Stomach (tissue), 9 donors: ENCODE results near the gene IGSF9B. TPM values are rescaled to one million over a fixed set of nuclear protein-coding genes. Genes with fewer than 3 reads are reported as not detected.

ENCODE experiments used
- DNase-seq, 2 donors: peaks; one replicate each; pipeline versions ENCODE4 v3.0.0 to v3.0.0-alpha.2; 2013 to 2019
- H3K27ac ChIP-seq, 5 donors: fragments of 200-600 bp in 4 of 5; sonication (generic) in 4 of 5; one replicate each; pipeline ENCODE4 v1.5.1; 2013 to 2019; ENCODE audit warnings: mild to moderate bottlenecking in 1 of 5, moderate library complexity in 1 of 5
- H3K27me3 ChIP-seq, 3 donors: fragments of 200-600 bp; sonication (generic); one replicate each; pipeline ENCODE4 v1.5.1; 2017 to 2019; ENCODE audit warnings: mixed run types in 1 of 3
- H3K36me3 ChIP-seq, 4 donors: fragments of 200-600 bp; sonication (generic); 1 replicate in 3 of 4; 2 replicates in 1 of 4; pipeline ENCODE4 v1.5.1; 2016 to 2019
- H3K4me1 ChIP-seq, 4 donors: fragments of 200-600 bp; sonication (generic); one replicate each; pipeline ENCODE4 v1.5.1; 2016 to 2019
- H3K4me3 ChIP-seq, 4 donors: fragments of 200-600 bp; sonication (generic) in 3 of 4; one replicate each; pipeline ENCODE4 v1.5.1; 2016 to 2019; ENCODE audit warnings: mild to moderate bottlenecking in 1 of 4
- H3K9me3 ChIP-seq, 4 donors: fragments of 200-600 bp; sonication (generic); one replicate each; pipeline ENCODE4 v1.5.1; 2016 to 2019
- CTCF ChIP-seq, 7 experiments: fragments of 450-650 bp in 4 of 7; fragments of 200-600 bp in 3 of 7; sonication (generic) in 3 of 7; IDR thresholded peaks; one replicate each; pipeline ENCODE4 v1.5.1; 2016 to 2019; ENCODE audit warnings: antibody characterized with exemption in 7 of 7, control low read depth in 2 of 7, mild to moderate bottlenecking in 1 of 7
- EP300 ChIP-seq: sonication (generic); formaldehyde crosslinking; IDR thresholded peaks from one replicate; pipeline ENCODE4 v1.6.1; 2017; ENCODE audit warnings: antibody characterized with exemption
- POLR2A ChIP-seq, 4 donors: fragments of 450-650 bp; IDR thresholded peaks; one replicate each; pipeline ENCODE4 v1.6.1; 2016; ENCODE audit warnings: antibody characterized with exemption in 4 of 4, control low read depth in 2 of 4, mild to moderate bottlenecking in 1 of 4, moderate library complexity in 1 of 4
- POLR2AphosphoS5 ChIP-seq, 3 donors: sonication (generic); formaldehyde crosslinking; IDR thresholded peaks; one replicate each; pipeline ENCODE4 v1.6.1; 2016; ENCODE audit warnings: antibody characterized with exemption in 3 of 3
- WGBS, 5 donors: extraction: QIAGEN DNeasy Blood & Tissue Kit in 3 of 5; methylation state at CpG; one replicate each; pipeline versions ENCODE4 v1.1.5 to v1.1.7; 2013 to 2018; 5-methylcytosine and 5-hydroxymethylcytosine counted together
- intact Hi-C: fragments of 100-400 bp; cut with DNase I; formaldehyde crosslinking; loops from one replicate; pipeline ENCODE4 v1.15.1; 2023; ENCODE audit warnings: low total_unique reads
- polyA plus RNA-seq, 3 donors: library from polyadenylated mRNA; stranded (reverse); fragments of 200-250 nt; gene quantifications; one replicate each; pipeline ENCODE4 v1.2.3, GENCODE V29; 2013
- total RNA-seq, 5 donors: library from RNA; depleted of rRNA; stranded (reverse); fragments of >200 nt; gene quantifications; one replicate each; pipeline versions ENCODE4 v1.1.0 to v1.2.3, GENCODE V29; 2014 to 2016
- donor health status: healthy with polysubstance abuse.
- donor health status: Bipolar disorder and iron deficiency.
- donor health status: healthy.

IGSF9B gene
- total and polyA plus RNA-seq, 8 donors = 0.44 to 22.3 (median 4.6) TPM; not detected in 1

DNA sequence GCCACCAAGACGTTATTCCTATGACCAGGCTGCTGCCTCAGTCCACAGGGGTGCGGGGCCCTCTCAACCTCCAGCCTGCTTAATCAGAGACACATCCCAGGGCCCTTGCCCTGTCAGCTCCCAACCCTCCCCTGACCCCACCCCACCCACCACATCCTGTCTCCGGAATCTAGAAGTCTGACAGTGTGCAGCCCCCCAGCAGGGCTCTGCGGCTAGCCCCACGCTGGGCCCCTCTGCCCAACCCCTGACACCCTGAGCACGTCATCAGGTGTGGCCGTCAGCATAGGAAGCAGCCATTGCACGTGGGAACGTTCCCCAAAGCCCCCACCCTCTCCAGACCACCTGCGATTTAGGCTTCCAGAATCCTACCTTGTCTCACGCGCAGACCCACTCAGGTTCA is 34.3 kb upstream of the IGSF9B start:
- WGBS, 5 donors = 61 to 70% (median 66%) methylated on average over 9 to 12 of the region's 12 CpGs
- intact Hi-C loops = no loop called here
- Histone ChIP-seq H3K36me3 (no peaks in the 10 kb centered on the region), H3K9me3 (no peaks in the 10 kb centered on the region), H3K27me3 (peaks cover 0 to 33% (median 4%) of the 10 kb centered on the region in 3 donors), H3K27ac (no peak overlapping the region), H3K4me1 (no peaks in the 10 kb centered on the region), H3K4me3 (no peak overlapping the region)
- TF ChIP-seq EP300 (no peak), CTCF (IDR thresholded peaks at IDR 0.05) (no peak), POLR2AphosphoS5 (IDR thresholded peaks at IDR 0.05) (no peak), POLR2A (IDR thresholded peaks at IDR 0.05) (no peak)
- peak in 1 of 2 donors; percentile 26 for DNase-seq

GRCh38 chr11:133990501-133990900 is 33.7 kb upstream of the IGSF9B start:
- no peak overlapping the region for H3K4me3 ChIP-seq
- intact Hi-C loops = no loop called here
- H3K9me3 ChIP-seq = no peaks in the 10 kb centered on the region
- DNase-seq = no peak
- H3K27ac ChIP-seq = no peak overlapping the region
- peaks cover 0 to 28% (median 4%) of the 10 kb centered on the region in 3 donors for H3K27me3 ChIP-seq
- TF ChIP-seq POLR2AphosphoS5 (IDR thresholded peaks at IDR 0.05) = no peak
- TF ChIP-seq CTCF (IDR thresholded peaks at IDR 0.05) = no peak
- TF ChIP-seq EP300 = no peak
- TF ChIP-seq POLR2A (IDR thresholded peaks at IDR 0.05) = no peak
- no peaks in the 10 kb centered on the region for H3K36me3 ChIP-seq
- H3K4me1 ChIP-seq = no peaks in the 10 kb centered on the region
- WGBS, 5 donors = 77 to 82% (median 80%) methylated on average over 10 of the region's 10 CpGs

DNA sequence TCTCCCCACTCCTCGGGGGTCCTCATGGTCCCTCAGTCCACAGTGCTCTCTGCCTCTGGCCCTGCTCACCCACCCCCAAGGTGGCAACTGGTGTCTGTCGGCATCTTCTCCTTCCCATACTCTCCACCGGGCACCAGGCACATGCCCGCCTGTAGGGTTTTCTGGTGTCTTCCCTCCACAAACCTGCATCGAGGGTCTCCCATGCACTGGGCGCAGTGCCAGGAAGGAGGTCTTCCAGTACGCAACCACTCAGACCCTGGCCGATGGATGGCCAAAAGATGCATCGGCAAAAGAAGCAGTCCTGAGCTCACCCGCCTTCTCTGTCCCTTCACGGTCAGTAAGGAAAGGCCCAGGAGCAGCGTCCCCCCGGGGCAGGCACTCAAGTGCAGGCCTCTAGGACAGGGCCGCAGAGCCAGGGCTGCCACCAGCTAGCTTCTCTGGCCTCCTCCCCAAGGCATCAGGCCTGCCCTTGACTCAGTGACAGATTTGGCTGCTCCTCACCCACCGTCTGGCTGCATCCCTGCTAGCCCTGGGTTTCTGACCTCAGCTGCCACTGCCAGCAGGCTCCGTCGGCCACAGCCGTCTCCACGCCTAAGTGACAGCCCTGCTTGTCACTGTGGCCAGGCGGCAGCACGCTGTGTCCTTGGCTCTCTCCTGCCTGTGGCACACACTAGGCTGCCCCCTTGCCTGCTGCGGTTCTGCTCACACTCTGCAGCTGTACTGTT is 32.1 kb upstream of the IGSF9B start:
- 78 to 81% (median 80%) methylated on average over 21 to 22 of the region's 22 CpGs for WGBS, 5 donors
- no peaks in the 10 kb centered on the region for H3K4me1 ChIP-seq
- TF ChIP-seq CTCF (IDR thresholded peaks at IDR 0.05) = no peak
- TF ChIP-seq POLR2AphosphoS5 (IDR thresholded peaks at IDR 0.05) = no peak
- no peak for TF ChIP-seq EP300
- no peak for TF ChIP-seq POLR2A (IDR thresholded peaks at IDR 0.05)
- H3K4me3 ChIP-seq = no peak overlapping the region
- H3K27ac ChIP-seq = no peak overlapping the region
- intact Hi-C loops = no loop called here
- H3K27me3 ChIP-seq = peaks cover 0 to 33% (median 4%) of the 10 kb centered on the region in 3 donors
- no peaks in the 10 kb centered on the region for H3K9me3 ChIP-seq
- DNase-seq = no peak
- no peaks in the 10 kb centered on the region for H3K36me3 ChIP-seq

DNA sequence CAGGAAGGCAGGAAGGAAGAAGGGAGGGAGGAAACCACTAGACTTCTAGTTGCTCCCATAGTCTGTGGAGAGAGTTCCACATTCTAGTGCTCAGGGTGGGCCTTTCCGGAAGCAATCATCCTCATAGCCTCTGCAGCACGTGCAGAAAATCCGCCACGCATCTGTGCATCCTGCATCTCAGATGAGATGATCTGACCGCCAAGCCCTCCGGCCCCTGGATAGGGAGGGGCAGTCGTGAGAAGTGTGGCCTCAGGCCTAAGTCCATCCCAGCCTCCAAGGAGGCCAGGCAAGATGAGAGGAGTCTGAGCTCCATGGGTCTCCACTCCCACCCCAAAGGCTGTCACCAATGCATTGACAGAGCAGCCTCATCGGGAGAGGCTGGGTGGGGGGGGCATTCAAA is 30.4 kb upstream of the IGSF9B start:
- H3K9me3 ChIP-seq = no peaks in the 10 kb centered on the region
- 79 to 92% (median 88%) methylated on average over 6 to 8 of the region's 8 CpGs for WGBS, 5 donors
- TF ChIP-seq CTCF (IDR thresholded peaks at IDR 0.05) (no peak), POLR2A (IDR thresholded peaks at IDR 0.05) (no peak), EP300 (no peak), POLR2AphosphoS5 (IDR thresholded peaks at IDR 0.05) (no peak)
- no peak overlapping the region for H3K27ac ChIP-seq
- H3K36me3 ChIP-seq = no peaks in the 10 kb centered on the region
- no peak for DNase-seq
- no peaks in the 10 kb centered on the region for H3K4me1 ChIP-seq
- H3K27me3 ChIP-seq = peaks cover 0 to 33% (median 4%) of the 10 kb centered on the region in 3 donors
- no peak overlapping the region for H3K4me3 ChIP-seq
- intact Hi-C loops = no loop called here
